SK-N-SH (cell line): ENCODE results near the gene MYO15B. TPM values are rescaled to one million over a fixed set of nuclear protein-coding genes. Genes with fewer than 3 reads are reported as not detected.

Source experiments
- CTCF ChIA-PET: fragments of 300-600, 350-600 bp; formaldehyde crosslinking; extraction: SDS; loops from one replicate; lab custom pipeline; 2021; lab: Yijun Ruan, JAX
- POLR2A ChIA-PET: fragments of 350-600 bp; sonication (Branson Sonifier 250); formaldehyde crosslinking; extraction: SDS; loops from one replicate; lab custom pipeline; 2020; ENCODE audit warnings: antibody characterized with exemption, inconsistent platforms; lab: Yijun Ruan, JAX
- DNase-seq: peaks from one replicate; pipeline ENCODE4 v3.0.0; 2012
- H2AFZ ChIP-seq: fragments of 200-600 bp; sonication (generic); 2 replicates; pipeline ENCODE4 v1.8.1; 2016; ENCODE audit warnings: antibody characterized with exemption, mild to moderate bottlenecking, low read depth
- H3F3A ChIP-seq: fragments of 200-600 bp; sonication (generic); replicated peaks from 2 replicates; pipeline ENCODE3; 2016; ENCODE audit warnings: antibody characterized with exemption, mild to moderate bottlenecking; ENCODE audit not compliant: insufficient read depth
- H3K27ac ChIP-seq, 2 experiments: fragments of 200-500 bp in 1 of 2; fragments of 200-600 bp in 1 of 2; sonication (Bioruptor generic) in 1 of 2; sonication (generic), shearing (Covaris generic) in 1 of 2; 2 replicates each; pipeline versions ENCODE4 v1.5.1 to v1.6.1; 2014 to 2016; ENCODE audit warnings: low read depth in 2 of 2, inconsistent platforms in 1 of 2, low read length in 1 of 2, mild to moderate bottlenecking in 1 of 2, mixed read lengths in 1 of 2
- H3K27me3 ChIP-seq: fragments of 200-600 bp; sonication (generic), shearing (Covaris generic); 2 replicates; pipeline ENCODE4 v1.6.1; 2016; ENCODE audit warnings: mixed run types; ENCODE audit not compliant: insufficient read depth
- H3K36me3 ChIP-seq, 2 experiments: fragments of 200-500 bp in 1 of 2; fragments of 200-600 bp in 1 of 2; sonication (Bioruptor generic) in 1 of 2; sonication (generic) in 1 of 2; replicated peaks in 1 of 2; 2 replicates each; pipeline versions ENCODE3 to v1.5.1; 2014 to 2016; ENCODE audit warnings: low read length in 1 of 2, mild to moderate bottlenecking in 1 of 2; ENCODE audit not compliant: insufficient read depth in 2 of 2, control insufficient read depth in 1 of 2
- H3K4me1 ChIP-seq, 2 experiments: fragments of 200-500 bp in 1 of 2; fragments of 200-600 bp in 1 of 2; sonication (Bioruptor generic) in 1 of 2; sonication (generic), shearing (Covaris generic) in 1 of 2; 2 replicates each; pipeline versions ENCODE4 v1.5.1 to v1.6.1; 2014 to 2016; ENCODE audit warnings: low read depth in 1 of 2, low read length in 1 of 2, mixed run types in 1 of 2; ENCODE audit not compliant: insufficient read depth in 2 of 2, control insufficient read depth in 1 of 2
- H3K4me2 ChIP-seq: fragments of 200-600 bp; sonication (generic), shearing (Covaris generic); 2 replicates; pipeline ENCODE4 v1.6.1; 2017; ENCODE audit warnings: mixed run types
- H3K4me3 ChIP-seq, 2 experiments: fragments of 200-500 bp in 1 of 2; fragments of 200-600 bp in 1 of 2; sonication (Bioruptor generic) in 1 of 2; sonication (generic), shearing (Covaris generic) in 1 of 2; 2 replicates each; pipeline versions ENCODE4 v1.5.1 to v1.8.1; 2014 to 2016; ENCODE audit warnings: low read depth in 2 of 2, inconsistent platforms in 1 of 2, low read length in 1 of 2, mild to moderate bottlenecking in 1 of 2, mixed read lengths in 1 of 2, moderate library complexity in 1 of 2
- H3K79me2 ChIP-seq: fragments of 200-600 bp; sonication (generic); 2 replicates; pipeline ENCODE4 v1.8.1; 2017; ENCODE audit warnings: mild to moderate bottlenecking; ENCODE audit not compliant: insufficient read depth
- H3K9ac ChIP-seq: fragments of 200-600 bp; sonication (generic); 2 replicates; pipeline ENCODE4 v1.6.1; 2017; ENCODE audit warnings: mixed run types
- H3K9me2 ChIP-seq: fragments of 200-600 bp; sonication (generic); 2 replicates; pipeline ENCODE4 v1.6.1; 2017; ENCODE audit warnings: mixed run types
- H3K9me3 ChIP-seq: fragments of 200-600 bp; sonication (generic); 2 replicates; pipeline ENCODE4 v1.6.1; 2017; ENCODE audit warnings: mixed run types, mild to moderate bottlenecking, moderate library complexity
- H4K20me1 ChIP-seq: fragments of 200-600 bp; sonication (generic); 2 replicates; pipeline ENCODE4 v1.6.1; 2017; ENCODE audit warnings: mild to moderate bottlenecking, mixed run types; ENCODE audit not compliant: insufficient read depth
- CHD2 ChIP-seq: fragments of 150-350 bp; IDR thresholded peaks from 2 replicates; pipeline ENCODE4 v1.6.1; 2018; ENCODE audit warnings: low read length; ENCODE audit not compliant: partially characterized antibody
- ELF1 ChIP-seq: IDR thresholded peaks from 2 replicates; pipeline ENCODE4 v1.4.0; 2012
- EZH2phosphoT487 ChIP-seq: fragments of 200-600 bp; sonication (generic); IDR thresholded peaks from 2 replicates; pipeline ENCODE4 v1.6.1; 2017; ENCODE audit warnings: low read depth, mixed run types, mild to moderate bottlenecking, antibody characterized with exemption, moderate library complexity, borderline replicate concordance
- FOXJ3 ChIP-seq: sonication (generic); formaldehyde crosslinking; IDR thresholded peaks from 2 replicates; pipeline ENCODE4 v1.5.1; 2020; ENCODE audit warnings: mild to moderate bottlenecking, missing genetic modification reagents
- FOXM1 ChIP-seq: IDR thresholded peaks from 2 replicates; pipeline ENCODE4 v1.4.0; 2012; ENCODE audit warnings: low read depth, mild to moderate bottlenecking
- JUND ChIP-seq: IDR thresholded peaks from 2 replicates; pipeline ENCODE4 v1.4.0; 2012
- NFIC ChIP-seq: IDR thresholded peaks from 2 replicates; pipeline ENCODE4 v1.4.0; 2012; ENCODE audit warnings: borderline replicate concordance
- NRF1 ChIP-seq: IDR thresholded peaks from 2 replicates; pipeline ENCODE4 v1.6.1; 2012; ENCODE audit warnings: low read depth, mild to moderate bottlenecking, low read length
- RCOR1 ChIP-seq: fragments of 150-350 bp; IDR thresholded peaks from 2 replicates; pipeline ENCODE4 v1.6.1; 2017; ENCODE audit warnings: antibody characterized with exemption, low read length
- RFX5 ChIP-seq: IDR thresholded peaks from 2 replicates; pipeline ENCODE4 v1.6.1; 2012; ENCODE audit warnings: mild to moderate bottlenecking, improper control_type of control experiment, low read length
- RXRA ChIP-seq: IDR thresholded peaks from 2 replicates; pipeline ENCODE4 v1.4.0; 2012; ENCODE audit warnings: low read depth, mild to moderate bottlenecking, borderline replicate concordance
- TCF12 ChIP-seq: IDR thresholded peaks from 2 replicates; pipeline ENCODE4 v1.4.0; 2012
- YY1 ChIP-seq: IDR thresholded peaks from 2 replicates; pipeline ENCODE4 v1.4.0; 2012; ENCODE audit warnings: low read depth, mild to moderate bottlenecking
- WGBS: methylation state at CpG from one replicate; pipeline ENCODE4 v1.1.6; 2017; ENCODE audit warnings: low lambda C conversion rate; 5-methylcytosine and 5-hydroxymethylcytosine counted together
- polyA plus RNA-seq, 3 experiments: library from polyadenylated mRNA; depleted of rRNA; stranded (reverse); fragments of >200 nt; gene quantifications; 2 replicates each; pipeline ENCODE4 v1.2.3, GENCODE V29; 2012
- TF ChIP-seq, protein P1 (sequence below): fragments of 150-350 bp; IDR thresholded peaks from 2 replicates; pipeline ENCODE4 v1.6.1; 2017; ENCODE audit warnings: antibody characterized with exemption, low read length, low read depth, borderline replicate concordance
- TF ChIP-seq, protein P2 (sequence below): fragments of 150-350 bp; IDR thresholded peaks from 2 replicates; pipeline ENCODE4 v1.6.1; 2016; ENCODE audit warnings: mild to moderate bottlenecking, low read depth, low read length
- TF ChIP-seq, protein P3 (sequence below): IDR thresholded peaks from 2 replicates; pipeline ENCODE4 v1.4.0; 2012; ENCODE audit warnings: low read depth, borderline replicate concordance
- TF ChIP-seq, protein P4 (sequence below): IDR thresholded peaks from 2 replicates; pipeline ENCODE4 v1.4.0; 2012; ENCODE audit warnings: low read depth, borderline replicate concordance

Gene MYO15B
- polyA plus RNA-seq, 1 of the 3 experiments (the other 2 are of a cell fraction), result 10.3 TPM

DNA sequence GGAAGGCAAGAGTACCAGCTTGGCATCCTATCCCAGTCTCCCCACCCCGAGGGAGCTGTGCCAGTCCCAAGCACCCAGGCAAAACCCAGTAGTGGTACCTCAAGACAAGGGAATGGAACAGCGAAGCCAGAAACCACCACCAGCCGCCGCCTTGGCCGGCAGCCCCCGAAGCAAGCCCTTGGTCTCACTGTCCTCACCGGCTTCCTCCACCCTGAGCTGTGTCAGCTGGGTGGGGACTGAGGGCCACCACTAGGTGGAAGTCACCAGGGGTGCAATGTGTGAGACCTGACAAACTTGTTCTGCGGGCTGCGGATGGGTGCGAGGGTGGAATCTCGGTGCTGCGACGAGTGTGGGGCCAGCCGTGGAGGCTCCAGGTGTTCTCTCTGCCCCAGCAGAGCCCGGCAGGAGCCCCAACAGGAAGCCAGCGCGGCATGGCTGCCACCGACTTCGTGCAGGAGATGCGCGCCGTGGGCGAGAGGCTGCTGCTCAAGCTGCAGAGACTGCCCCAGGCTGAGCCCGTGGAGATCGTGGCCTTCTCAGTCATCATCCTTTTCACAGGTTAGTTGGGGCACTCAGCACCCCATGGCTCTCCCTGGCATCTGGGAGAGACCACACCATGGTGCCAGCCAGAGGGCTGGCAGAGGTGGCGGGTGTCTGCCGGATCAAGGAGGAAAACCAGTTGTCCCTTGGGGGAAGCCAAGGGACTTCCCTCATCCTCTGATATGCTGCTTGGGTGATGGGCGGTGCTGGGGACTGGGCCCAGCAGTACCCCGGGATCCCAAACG is 52.4 kb downstream of the MYO15B start:
- no peaks in the 10 kb centered on the region for H4K20me1 ChIP-seq
- H3K9me2 ChIP-seq, result no peaks in the 10 kb centered on the region
- H3K4me2 ChIP-seq, result no peak overlapping the region
- CTCF ChIA-PET, result interaction anchor here (28.6 to 37.9 kb wide), 3 partner anchors 7 to 111 kb away, joined by 1189 to 1370 read pairs (median 1189); partner anchors contain the start of genes GALK1 and SMIM5
- 92% methylated on average over 30 of the region's 30 CpGs for WGBS
- H3K9ac ChIP-seq, result no peak overlapping the region
- no peak overlapping the region for H2AFZ ChIP-seq
- H3K79me2 ChIP-seq, result no peaks in the 10 kb centered on the region
- no peak for DNase-seq
- no peak overlapping the region for H3K27ac ChIP-seq
- POLR2A ChIA-PET, result no interaction called here
- H3K36me3 ChIP-seq, result peaks cover 0 to 48% of the 10 kb centered on the region in 2 experiments
- no peaks in the 10 kb centered on the region for H3F3A ChIP-seq
- H3K4me3 ChIP-seq, result no peak overlapping the region
- no peaks in the 10 kb centered on the region for H3K9me3 ChIP-seq
- no peaks in the 10 kb centered on the region; a peak in 1 of 4 replicates for H3K4me1 ChIP-seq
- no peaks in the 10 kb centered on the region for H3K27me3 ChIP-seq
- TF ChIP-seq YY1 (no peak), FOXJ3 (CRISPR knock-in tag) (no peak), FOXM1 (no peak), NRF1 (no peak), RXRA (no peak), RCOR1 (no peak), TCF12 (no peak), CHD2 (no peak), RFX5 (no peak)
- TF ChIP-seq, protein P1, sequence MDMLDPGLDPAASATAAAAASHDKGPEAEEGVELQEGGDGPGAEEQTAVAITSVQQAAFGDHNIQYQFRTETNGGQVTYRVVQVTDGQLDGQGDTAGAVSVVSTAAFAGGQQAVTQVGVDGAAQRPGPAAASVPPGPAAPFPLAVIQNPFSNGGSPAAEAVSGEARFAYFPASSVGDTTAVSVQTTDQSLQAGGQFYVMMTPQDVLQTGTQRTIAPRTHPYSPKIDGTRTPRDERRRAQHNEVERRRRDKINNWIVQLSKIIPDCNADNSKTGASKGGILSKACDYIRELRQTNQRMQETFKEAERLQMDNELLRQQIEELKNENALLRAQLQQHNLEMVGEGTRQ, result no peak

DNA sequence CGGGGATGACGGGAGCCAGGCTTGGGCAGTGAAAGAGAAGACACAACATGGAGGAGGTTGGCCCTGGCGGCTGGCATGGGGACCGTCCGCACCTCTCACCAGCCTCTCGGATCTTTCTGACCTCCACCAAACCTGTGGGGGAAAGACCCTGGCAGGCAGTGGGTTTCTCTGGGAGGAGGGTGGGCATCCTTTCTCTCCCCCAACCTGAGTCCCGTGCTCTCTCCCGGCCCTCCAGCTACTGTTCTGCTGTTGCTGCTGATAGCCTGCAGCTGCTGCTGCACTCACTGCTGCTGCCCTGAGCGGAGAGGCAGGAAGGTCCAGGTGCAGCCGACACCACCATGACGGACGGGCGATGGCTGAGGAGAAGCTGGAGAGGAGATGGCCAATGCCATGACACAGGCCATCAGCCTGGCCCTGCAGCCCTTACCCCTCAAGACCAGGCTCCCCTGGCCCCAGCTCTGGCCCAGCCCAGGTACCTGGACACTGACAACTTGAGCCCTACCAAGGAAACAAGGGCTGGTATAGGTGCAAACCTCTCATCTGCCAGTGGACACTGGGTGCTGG is 53.0 kb downstream of the MYO15B start:
- H3K4me3 ChIP-seq, result no peak overlapping the region
- no peak overlapping the region for H2AFZ ChIP-seq
- TF ChIP-seq CHD2, result no peak
- TF ChIP-seq, protein P2, sequence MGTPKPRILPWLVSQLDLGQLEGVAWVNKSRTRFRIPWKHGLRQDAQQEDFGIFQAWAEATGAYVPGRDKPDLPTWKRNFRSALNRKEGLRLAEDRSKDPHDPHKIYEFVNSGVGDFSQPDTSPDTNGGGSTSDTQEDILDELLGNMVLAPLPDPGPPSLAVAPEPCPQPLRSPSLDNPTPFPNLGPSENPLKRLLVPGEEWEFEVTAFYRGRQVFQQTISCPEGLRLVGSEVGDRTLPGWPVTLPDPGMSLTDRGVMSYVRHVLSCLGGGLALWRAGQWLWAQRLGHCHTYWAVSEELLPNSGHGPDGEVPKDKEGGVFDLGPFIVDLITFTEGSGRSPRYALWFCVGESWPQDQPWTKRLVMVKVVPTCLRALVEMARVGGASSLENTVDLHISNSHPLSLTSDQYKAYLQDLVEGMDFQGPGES, result no peak
- TF ChIP-seq ELF1, result no peak
- TF ChIP-seq, protein P3, sequence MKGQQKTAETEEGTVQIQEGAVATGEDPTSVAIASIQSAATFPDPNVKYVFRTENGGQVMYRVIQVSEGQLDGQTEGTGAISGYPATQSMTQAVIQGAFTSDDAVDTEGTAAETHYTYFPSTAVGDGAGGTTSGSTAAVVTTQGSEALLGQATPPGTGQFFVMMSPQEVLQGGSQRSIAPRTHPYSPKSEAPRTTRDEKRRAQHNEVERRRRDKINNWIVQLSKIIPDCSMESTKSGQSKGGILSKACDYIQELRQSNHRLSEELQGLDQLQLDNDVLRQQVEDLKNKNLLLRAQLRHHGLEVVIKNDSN, result no peak
- no peak for TF ChIP-seq EZH2phosphoT487
- no peak for TF ChIP-seq JUND
- TF ChIP-seq, protein P4, sequence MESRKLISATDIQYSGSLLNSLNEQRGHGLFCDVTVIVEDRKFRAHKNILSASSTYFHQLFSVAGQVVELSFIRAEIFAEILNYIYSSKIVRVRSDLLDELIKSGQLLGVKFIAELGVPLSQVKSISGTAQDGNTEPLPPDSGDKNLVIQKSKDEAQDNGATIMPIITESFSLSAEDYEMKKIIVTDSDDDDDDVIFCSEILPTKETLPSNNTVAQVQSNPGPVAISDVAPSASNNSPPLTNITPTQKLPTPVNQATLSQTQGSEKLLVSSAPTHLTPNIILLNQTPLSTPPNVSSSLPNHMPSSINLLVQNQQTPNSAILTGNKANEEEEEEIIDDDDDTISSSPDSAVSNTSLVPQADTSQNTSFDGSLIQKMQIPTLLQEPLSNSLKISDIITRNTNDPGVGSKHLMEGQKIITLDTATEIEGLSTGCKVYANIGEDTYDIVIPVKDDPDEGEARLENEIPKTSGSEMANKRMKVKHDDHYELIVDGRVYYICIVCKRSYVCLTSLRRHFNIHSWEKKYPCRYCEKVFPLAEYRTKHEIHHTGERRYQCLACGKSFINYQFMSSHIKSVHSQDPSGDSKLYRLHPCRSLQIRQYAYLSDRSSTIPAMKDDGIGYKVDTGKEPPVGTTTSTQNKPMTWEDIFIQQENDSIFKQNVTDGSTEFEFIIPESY, result no peak
- TF ChIP-seq NFIC, result no peak
- H3K27ac ChIP-seq, result no peak overlapping the region
- no peaks in the 10 kb centered on the region for H4K20me1 ChIP-seq
- no peak overlapping the region for H3K9ac ChIP-seq
- DNase-seq, result no peak
- no peaks in the 10 kb centered on the region for H3F3A ChIP-seq
- ChIA-PET POLR2A (no interaction called here), CTCF (interaction anchor here (0.7 to 37.9 kb wide), 4 partner anchors 7 to 110 kb away, joined by 3 to 1370 read pairs (median 1189); partner anchors contain the start of genes GALK1 and SMIM5)
- H3K9me3 ChIP-seq, result no peaks in the 10 kb centered on the region
- H3K79me2 ChIP-seq, result no peaks in the 10 kb centered on the region
- H3K36me3 ChIP-seq, result peaks cover 0 to 52% of the 10 kb centered on the region in 2 experiments
- H3K9me2 ChIP-seq, result no peaks in the 10 kb centered on the region
- H3K4me1 ChIP-seq, result no peaks in the 10 kb centered on the region; a peak in 1 of 4 replicates
- no peaks in the 10 kb centered on the region for H3K27me3 ChIP-seq
- 95% methylated on average over 11 of the region's 13 CpGs for WGBS
- H3K4me2 ChIP-seq, result no peak overlapping the region
